B cell (primary cell): ENCODE results near the gene MBD1.

Experiments used
- CTCF ChIP-seq: fragments of 200-600 bp; IDR thresholded peaks from one replicate; pipeline ENCODE4 v1.8.0; 2022; ENCODE audit warnings: antibody characterized with exemption, mild to moderate bottlenecking
- EZH2 ChIP-seq: IDR thresholded peaks from 2 replicates; pipeline ENCODE4 v1.6.1; 2012; ENCODE audit warnings: borderline replicate concordance, low read depth, mild to moderate bottlenecking, moderate library complexity, low read length; ENCODE audit not compliant: insufficient read depth, poor library complexity, severe bottlenecking

- peak; percentile 87 for TF ChIP-seq CTCF
- TF ChIP-seq EZH2: no peak
Observed at GRCh38 chr18:50268022-50268747, 13.1 kb downstream of the MBD1 start.
